Brain microvascular endothelial cell (primary cell): ENCODE results near the gene GALNS.

Experiments used
- DNase-seq: peaks from one replicate; pipeline ENCODE4 v3.0.0-alpha.2; 2020
- H3K27ac ChIP-seq: fragments of 250-450 bp; sonication (Bioruptor Pico); 2 replicates; pipeline ENCODE4 v1.5.1; 2020; ENCODE audit warnings: mild to moderate bottlenecking, moderate library complexity
- H3K27me3 ChIP-seq: fragments of 250-450 bp; sonication (Bioruptor Pico); replicated peaks from 2 replicates; pipeline ENCODE4 v1.5.1; 2020; ENCODE audit warnings: mild to moderate bottlenecking
- H3K36me3 ChIP-seq: fragments of 250-450 bp; sonication (Bioruptor Pico); replicated peaks from 2 replicates; pipeline ENCODE4 v1.5.1; 2020; ENCODE audit warnings: mild to moderate bottlenecking
- H3K4me3 ChIP-seq: 2 replicates; pipeline ENCODE4 v1.5.1; 2011; ENCODE audit warnings: low read depth, mild to moderate bottlenecking, control low read depth, low read length, moderate library complexity
- CTCF ChIP-seq: IDR thresholded peaks from 2 replicates; pipeline ENCODE4 v1.5.1; 2011; ENCODE audit warnings: low read depth, mild to moderate bottlenecking, moderate library complexity, low read length, control low read depth, inconsistent platforms; ENCODE audit errors: missing control alignments
- in situ Hi-C: cut with HindIII; loops from 2 replicates; pipeline ENCODE4 v1.10.0; 2017; ENCODE audit warnings: low sequenced_read_pairs, low pct_ligation_motif_present

GALNS gene

GRCh38 chr16:88831838-88832237, 24.9 kb downstream of the GALNS start:
- Histone ChIP-seq H3K4me3 (no peak overlapping the region), H3K27me3 (no peaks in the 10 kb centered on the region), H3K27ac (no peak overlapping the region), H3K36me3 (no peaks in the 10 kb centered on the region)
- in situ Hi-C loops, result no loop called here
- TF ChIP-seq CTCF, result peak; percentile 33
- DNase-seq, result no peak

DNA sequence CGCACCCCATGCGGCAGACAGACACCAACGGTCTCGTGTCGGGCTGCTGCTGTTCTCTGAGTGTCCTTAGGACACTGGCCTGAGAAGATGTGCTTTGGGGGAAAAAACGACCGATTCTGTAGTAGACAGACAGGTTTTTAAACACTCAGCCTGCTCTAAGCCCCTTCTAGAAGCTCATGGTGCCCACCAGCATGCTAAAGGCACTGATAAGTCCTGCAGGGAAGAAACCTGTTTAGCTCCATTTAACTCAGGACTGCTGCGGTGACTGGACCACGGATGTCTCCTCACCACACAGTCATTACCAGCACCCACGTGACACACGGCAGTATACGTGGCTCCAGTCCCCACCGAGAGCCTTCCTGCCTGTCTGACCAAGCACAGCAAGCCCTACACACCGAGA, 26.0 kb downstream of the GALNS start:
- in situ Hi-C loops, result no loop called here
- H3K27ac ChIP-seq, result no peak overlapping the region
- H3K4me3 ChIP-seq, result no peak overlapping the region
- DNase-seq, result no peak
- H3K36me3 ChIP-seq, result no peaks in the 10 kb centered on the region
- no peak for TF ChIP-seq CTCF
- H3K27me3 ChIP-seq, result no peaks in the 10 kb centered on the region

DNA sequence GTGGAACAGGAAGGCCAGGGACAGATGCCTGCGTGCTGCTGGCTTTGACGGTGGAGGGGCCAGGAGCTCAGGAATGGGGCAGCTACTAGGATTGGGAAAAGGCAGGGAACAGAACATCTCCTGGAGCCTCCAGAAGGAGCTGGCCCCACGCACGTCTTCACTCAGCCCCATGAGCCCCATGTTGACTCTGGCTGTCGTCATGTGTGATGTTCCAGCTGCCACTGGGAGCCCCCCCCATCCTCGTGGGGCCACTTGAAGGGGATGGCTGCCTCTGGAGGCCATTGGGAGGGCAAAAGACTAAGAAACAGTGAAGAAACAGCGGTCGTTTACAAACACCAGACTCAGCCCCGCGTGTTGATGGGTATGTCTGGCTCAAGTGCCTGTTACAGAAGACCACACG, 26.5 kb downstream of the GALNS start:
- Histone ChIP-seq H3K36me3 (no peaks in the 10 kb centered on the region), H3K4me3 (no peak overlapping the region), H3K27me3 (no peaks in the 10 kb centered on the region), H3K27ac (no peak overlapping the region)
- TF ChIP-seq CTCF, result no peak
- in situ Hi-C loops, result no loop called here
- DNase-seq, result no peak

DNA sequence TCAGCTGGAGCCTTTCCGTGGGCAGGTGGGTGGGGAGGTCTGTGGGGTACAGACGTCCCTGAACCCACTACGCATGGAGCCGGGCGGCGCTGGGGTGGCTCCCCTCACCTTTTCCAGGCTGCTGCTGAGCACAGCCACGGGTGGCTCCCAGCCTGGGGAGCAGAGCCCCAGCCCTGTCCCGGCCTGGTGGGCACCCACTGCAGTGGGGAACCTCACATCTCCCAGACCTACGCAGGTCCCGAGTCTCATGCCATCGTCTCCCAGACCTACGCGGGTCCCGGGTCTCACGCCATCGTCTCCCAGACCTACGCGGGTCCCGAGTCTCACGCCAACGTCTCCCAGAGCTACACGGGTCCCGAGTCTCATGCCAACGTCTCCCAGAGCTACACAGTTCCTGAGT, 28.0 kb downstream of the GALNS start:
- in situ Hi-C loops, result no loop called here
- Histone ChIP-seq H3K36me3 (no peaks in the 10 kb centered on the region), H3K27me3 (no peaks in the 10 kb centered on the region), H3K4me3 (no peak overlapping the region), H3K27ac (no peak overlapping the region)
- no peak for TF ChIP-seq CTCF
- no peak for DNase-seq

DNA sequence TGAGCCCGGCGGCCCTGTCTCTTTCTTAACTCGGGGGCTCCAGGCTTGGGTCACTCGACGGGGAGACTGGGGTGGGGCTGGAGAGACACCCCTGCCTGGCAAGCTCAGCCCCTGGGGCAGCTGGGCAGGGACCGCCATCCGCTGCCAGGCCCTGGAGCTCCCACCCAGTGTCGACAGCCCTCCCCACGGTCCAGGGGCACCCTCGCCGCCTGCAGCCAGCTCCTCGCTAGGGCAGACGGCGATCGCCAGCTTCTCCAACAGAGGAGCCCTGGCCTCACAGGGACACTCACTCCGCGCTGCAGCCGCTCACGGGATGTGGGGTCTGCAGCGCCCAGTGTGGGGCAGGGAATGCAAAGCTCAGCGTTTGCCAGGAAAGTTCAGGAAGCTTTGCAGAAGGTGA, 29.0 kb downstream of the GALNS start:
- H3K4me3 ChIP-seq, result no peak overlapping the region
- TF ChIP-seq CTCF, result no peak
- no peak for DNase-seq
- in situ Hi-C loops, result no loop called here
- no peak overlapping the region for H3K27ac ChIP-seq
- no peaks in the 10 kb centered on the region for H3K36me3 ChIP-seq
- no peaks in the 10 kb centered on the region for H3K27me3 ChIP-seq

GRCh38 chr16:88826070-88826840, 30.5 kb downstream of the GALNS start:
- in situ Hi-C loops, result no loop called here
- no peak overlapping the region for H3K27ac ChIP-seq
- no peak for TF ChIP-seq CTCF
- DNase-seq, result no peak
- no peaks in the 10 kb centered on the region for H3K36me3 ChIP-seq
- H3K27me3 ChIP-seq, result no peaks in the 10 kb centered on the region
- no peak overlapping the region for H3K4me3 ChIP-seq
